PC-9 (cell line): ENCODE data around the gene CNGA4. TPM values are rescaled to one million over a fixed set of nuclear protein-coding genes. Genes with fewer than 3 reads are reported as not detected.
A peak's percentile ranks its signal among the peaks of the same experiment; 100 is the strongest.

Source experiments
- BruUV-seq: library from RNA; stranded (reverse); fragments of 400-500 nt; replicated peaks from 2 replicates; lab custom pipeline; 2021; lab: Mats Ljungman, UMichigan
- CTCF ChIA-PET: fragments of 300-600 bp; sonication (Branson Sonifier 250); formaldehyde crosslinking; loops from one replicate; lab custom pipeline; 2022; ENCODE audit warnings: antibody characterized with exemption; lab: Charles Lee
- POLR2A ChIA-PET: fragments of 300-600 bp; sonication (Branson Sonifier 250); formaldehyde crosslinking; loops from one replicate; lab custom pipeline; 2022; ENCODE audit warnings: antibody characterized with exemption; ENCODE audit not compliant: unreplicated experiment; lab: Charles Lee
- DNase-seq, 2 experiments: peaks; one replicate each; pipeline versions ENCODE4 v3.0.0 to v3.0.0-alpha.2; 2015 to 2022; ENCODE audit warnings: mixed read lengths in 1 of 2
- H2AFZ ChIP-seq: fragments of 200-600 bp; sonication (generic); 2 replicates; pipeline ENCODE4 v1.8.1; 2017; ENCODE audit warnings: antibody characterized with exemption
- H3F3A ChIP-seq: fragments of 200-600 bp; sonication (generic); 2 replicates; pipeline ENCODE4 v1.8.1; 2017; ENCODE audit warnings: antibody characterized with exemption, mild to moderate bottlenecking, low read depth; ENCODE audit not compliant: insufficient read depth
- H3K27ac ChIP-seq: fragments of 200-600 bp; sonication (generic); 2 replicates; pipeline ENCODE4 v1.6.1; 2016; ENCODE audit warnings: mixed run types
- H3K27me3 ChIP-seq: fragments of 200-600 bp; sonication (generic); 2 replicates; pipeline ENCODE4 v1.6.1; 2016; ENCODE audit warnings: low read depth, mixed run types; ENCODE audit not compliant: insufficient read depth
- H3K36me3 ChIP-seq: fragments of 200-600 bp; sonication (generic); 2 replicates; pipeline ENCODE4 v1.6.1; 2016; ENCODE audit warnings: low read depth, mixed run types
- H3K4me1 ChIP-seq: fragments of 200-600 bp; sonication (generic); replicated peaks from 2 replicates; pipeline ENCODE4 v1.6.1; 2016; ENCODE audit warnings: mixed run types; ENCODE audit not compliant: insufficient read depth
- H3K4me2 ChIP-seq: fragments of 200-600 bp; sonication (generic); 2 replicates; pipeline ENCODE4 v1.6.1; 2017; ENCODE audit warnings: mixed run types
- H3K4me3 ChIP-seq: fragments of 200-600 bp; sonication (generic); 2 replicates; pipeline ENCODE4 v1.6.1; 2016; ENCODE audit warnings: mixed run types
- H3K79me2 ChIP-seq: fragments of 200-600 bp; sonication (generic); 2 replicates; pipeline ENCODE4 v1.6.1; 2017; ENCODE audit warnings: low read depth, mixed run types
- H3K9me2 ChIP-seq: fragments of 200-600 bp; sonication (generic); 2 replicates; pipeline ENCODE4 v1.8.1; 2017; ENCODE audit warnings: mild to moderate bottlenecking; ENCODE audit not compliant: insufficient read depth
- H3K9me3 ChIP-seq: fragments of 200-600 bp; sonication (generic); 2 replicates; pipeline ENCODE4 v1.8.1; 2016; ENCODE audit warnings: low read depth; ENCODE audit not compliant: insufficient read depth
- H4K20me1 ChIP-seq: fragments of 200-600 bp; sonication (generic); 2 replicates; pipeline ENCODE4 v1.8.1; 2017; ENCODE audit not compliant: insufficient read depth
- EZH2 ChIP-seq: fragments of 200-600 bp; sonication (generic); IDR thresholded peaks from 2 replicates; pipeline ENCODE4 v1.8.0; 2017; ENCODE audit warnings: antibody characterized with exemption, low read depth
- intact Hi-C: fragments of 100-400 bp; cut with micrococcal nuclease; formaldehyde crosslinking; loops from one replicate; pipeline ENCODE4 v1.10.0; 2022; ENCODE audit not compliant: unreplicated experiment
- total RNA-seq: library from RNA; stranded (reverse); gene quantifications from 2 replicates; pipeline ENCODE4 v1.2.3, GENCODE V29; 2021
- TF ChIP-seq, protein P1 (sequence below): fragments of 200-600 bp; sonication (generic); conservative IDR thresholded peaks from 2 replicates; pipeline ENCODE4 v1.6.1; 2017; ENCODE audit warnings: mixed run types, antibody characterized with exemption, mild to moderate bottlenecking, moderate library complexity

Gene CNGA4
- total RNA-seq, 1 experiment from 2014 or later = 0.20 TPM

DNA sequence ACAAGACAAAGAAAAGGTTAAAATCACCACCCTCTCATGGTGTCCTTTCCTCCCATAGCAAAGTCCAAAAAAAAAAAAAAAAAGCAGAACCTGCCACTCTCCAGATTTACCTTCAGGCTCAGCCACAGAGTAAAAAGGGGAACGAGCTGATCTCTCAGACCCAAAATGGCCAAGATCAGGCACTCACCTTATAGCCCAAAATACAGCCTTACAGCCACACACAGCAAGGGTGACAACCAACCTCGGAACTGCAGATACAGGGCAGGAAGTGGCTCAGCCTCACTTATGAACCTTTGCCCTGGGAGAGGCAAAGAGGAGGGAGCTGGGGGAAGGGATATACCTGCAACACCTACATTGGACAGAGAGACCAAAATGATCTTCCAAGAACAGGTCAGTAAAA, 9.0 kb upstream of the CNGA4 start:
- CTCF ChIA-PET = no interaction called here

DNA sequence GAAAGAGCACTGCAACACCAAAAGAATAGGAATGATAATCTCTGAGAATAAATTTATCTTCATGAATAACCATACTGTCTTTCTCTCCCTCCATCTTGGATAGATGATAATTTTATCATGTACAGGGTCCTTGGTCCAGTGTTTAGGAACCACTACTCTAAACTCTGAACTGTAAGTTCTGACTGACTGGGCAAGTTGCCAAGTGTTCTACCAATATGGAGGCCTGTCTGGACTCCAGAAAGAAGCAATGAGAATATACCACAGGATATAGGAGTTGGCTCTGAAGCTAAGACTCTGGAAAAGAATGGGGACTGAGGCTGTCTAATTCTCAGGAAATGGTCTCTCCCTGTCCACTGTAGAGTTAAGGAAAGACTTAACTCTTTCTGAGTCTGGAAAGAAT, 6.0 kb upstream of the CNGA4 start:
- ChIA-PET POLR2A (interaction anchor here (0.7 kb wide), 1 partner anchor 41 kb away, joined by 4 read pairs; no protein-coding TSS in a partner anchor), CTCF (no interaction called here)
- Histone ChIP-seq H3K4me1 (no peaks in the 10 kb centered on the region; the same call in 1 of the 2 replicates), H3K27me3 (no peaks in the 10 kb centered on the region), H3K9me3 (no peaks in the 10 kb centered on the region), H3F3A (peaks cover 6% of the 10 kb centered on the region; the same call in 1 of the 2 replicates), H3K4me3 (no peak overlapping the region), H2AFZ (no peak overlapping the region), H3K4me2 (peak overlapping the region; percentile 90), H3K36me3 (no peaks in the 10 kb centered on the region), H4K20me1 (0 out of 2 replicates have a peak, but pooled peaks cover 5% of the 10 kb centered on the region), H3K79me2 (peaks cover 40% of the 10 kb centered on the region), H3K9me2 (no peaks in the 10 kb centered on the region), H3K27ac (no peak overlapping the region)
- no TSS peak for BruUV-seq
- intact Hi-C loops = no loop called here
- TF ChIP-seq, protein P1, sequence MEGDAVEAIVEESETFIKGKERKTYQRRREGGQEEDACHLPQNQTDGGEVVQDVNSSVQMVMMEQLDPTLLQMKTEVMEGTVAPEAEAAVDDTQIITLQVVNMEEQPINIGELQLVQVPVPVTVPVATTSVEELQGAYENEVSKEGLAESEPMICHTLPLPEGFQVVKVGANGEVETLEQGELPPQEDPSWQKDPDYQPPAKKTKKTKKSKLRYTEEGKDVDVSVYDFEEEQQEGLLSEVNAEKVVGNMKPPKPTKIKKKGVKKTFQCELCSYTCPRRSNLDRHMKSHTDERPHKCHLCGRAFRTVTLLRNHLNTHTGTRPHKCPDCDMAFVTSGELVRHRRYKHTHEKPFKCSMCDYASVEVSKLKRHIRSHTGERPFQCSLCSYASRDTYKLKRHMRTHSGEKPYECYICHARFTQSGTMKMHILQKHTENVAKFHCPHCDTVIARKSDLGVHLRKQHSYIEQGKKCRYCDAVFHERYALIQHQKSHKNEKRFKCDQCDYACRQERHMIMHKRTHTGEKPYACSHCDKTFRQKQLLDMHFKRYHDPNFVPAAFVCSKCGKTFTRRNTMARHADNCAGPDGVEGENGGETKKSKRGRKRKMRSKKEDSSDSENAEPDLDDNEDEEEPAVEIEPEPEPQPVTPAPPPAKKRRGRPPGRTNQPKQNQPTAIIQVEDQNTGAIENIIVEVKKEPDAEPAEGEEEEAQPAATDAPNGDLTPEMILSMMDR = no peak
- TF ChIP-seq EZH2 = no peak
- DNase-seq = no peak

More for the DNA sequence above, 9.0 kb upstream of the CNGA4 start:
- H3K27me3 ChIP-seq = no peaks in the 10 kb centered on the region
- H3K36me3 ChIP-seq = no peaks in the 10 kb centered on the region
- no peaks in the 10 kb centered on the region for H3K9me3 ChIP-seq
- intact Hi-C loops = no loop called here
- H3K27ac ChIP-seq = no peak overlapping the region
- no peak for DNase-seq
- POLR2A ChIA-PET = no interaction called here
- H3K9me2 ChIP-seq = no peaks in the 10 kb centered on the region
- TF ChIP-seq, protein P1 = no peak
- TF ChIP-seq EZH2 = no peak
- no peaks in the 10 kb centered on the region; the same call in 1 of the 2 replicates for H3K4me1 ChIP-seq
- peaks cover 53% of the 10 kb centered on the region for H3K79me2 ChIP-seq
- 0 out of 2 replicates have a peak, but pooled peaks cover 5% of the 10 kb centered on the region for H4K20me1 ChIP-seq
- BruUV-seq = no TSS peak
- no peak overlapping the region for H2AFZ ChIP-seq
- no peaks in the 10 kb centered on the region for H3F3A ChIP-seq
- H3K4me2 ChIP-seq = no peak overlapping the region
- no peak overlapping the region for H3K4me3 ChIP-seq

DNA sequence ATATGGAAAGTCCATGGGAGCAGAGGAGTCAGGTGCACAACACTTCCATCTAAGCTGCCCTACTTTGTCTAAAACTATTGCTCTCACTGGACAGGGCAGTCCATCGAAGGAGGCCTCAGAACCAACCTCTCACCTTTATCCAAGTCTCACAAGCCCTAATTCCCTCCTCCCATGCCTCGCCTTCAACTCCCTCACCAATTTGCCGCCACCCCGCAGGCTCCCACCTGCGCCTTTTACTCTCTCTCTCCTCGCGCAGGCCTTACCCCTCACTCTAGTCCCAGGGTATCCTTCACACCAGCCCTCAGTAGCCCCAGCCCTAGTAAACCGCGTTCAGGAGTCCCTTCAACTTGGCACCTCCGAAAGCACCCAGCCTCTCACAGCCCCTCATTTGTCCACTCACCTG, 4.9 kb upstream of the CNGA4 start:
- no peaks in the 10 kb centered on the region for H3K9me3 ChIP-seq
- intact Hi-C loops = loop anchor here (2.0 kb wide), 1 partner anchor 85 kb away; no protein-coding TSS in a partner anchor
- H3K4me3 ChIP-seq = peak overlapping the region; percentile 92
- BruUV-seq = no TSS peak
- peaks cover 6% of the 10 kb centered on the region; the same call in 1 of the 2 replicates for H3F3A ChIP-seq
- ChIA-PET POLR2A (interaction anchor here (0.7 kb wide), 1 partner anchor 87 kb away, joined by 3 read pairs; the partner anchor contains the start of gene CAVIN3), CTCF (interaction anchor here (0.7 kb wide), 1 partner anchor 275 kb away, joined by 10 read pairs; no protein-coding TSS in a partner anchor)
- no peaks in the 10 kb centered on the region for H3K9me2 ChIP-seq
- peak overlapping the region; percentile 89 for H2AFZ ChIP-seq
- 0 out of 2 replicates have a peak, but pooled peaks cover 5% of the 10 kb centered on the region for H4K20me1 ChIP-seq
- H3K27ac ChIP-seq = peak overlapping the region; percentile 47
- H3K4me1 ChIP-seq = no peaks in the 10 kb centered on the region; the same call in 1 of the 2 replicates
- peaks cover 40% of the 10 kb centered on the region for H3K79me2 ChIP-seq
- H3K27me3 ChIP-seq = no peaks in the 10 kb centered on the region
- peak overlapping the region; percentile 90 for H3K4me2 ChIP-seq
- no peaks in the 10 kb centered on the region for H3K36me3 ChIP-seq
- TF ChIP-seq, protein P1 = no peak
- TF ChIP-seq EZH2 = no peak
- no peak for DNase-seq
